Omental fat pad (tissue), 4 donors: ENCODE results near the gene L3MBTL4. TPM values are rescaled to one million over a fixed set of nuclear protein-coding genes. Genes with fewer than 3 reads are reported as not detected.
A peak's percentile ranks its signal among the peaks of the same experiment; 100 is the strongest.

Experiments used
- ATAC-seq: fragments of 150-250 bp; one replicate; pipeline ENCODE4 v1.9.1; 2016; ENCODE audit warnings: mild to moderate bottlenecking, moderate library complexity; ENCODE audit not compliant: low FRiP score
- DNase-seq: peaks from one replicate; pipeline ENCODE4 v3.0.0-alpha.2; 2019; ENCODE audit warnings: low spot score
- total RNA-seq, 4 donors: library from RNA; depleted of rRNA; stranded (reverse); fragments of >200 nt; gene quantifications; one replicate each; pipeline ENCODE4 v1.1.0, GENCODE V29; 2016
- TF ChIP-seq, protein P1 (sequence below), 3 donors: fragments of 450-650 bp; IDR thresholded peaks; one replicate each; pipeline ENCODE4 v1.5.1; 2016 to 2017; ENCODE audit warnings: antibody characterized with exemption in 3 of 3, mild to moderate bottlenecking in 3 of 3, moderate library complexity in 2 of 3

L3MBTL4 gene
- 10 to 100 TPM in 1 of 4 donors, 1 to 10 TPM in 3; 7.2 to 14.8 (median 8.3) TPM for total RNA-seq

DNA sequence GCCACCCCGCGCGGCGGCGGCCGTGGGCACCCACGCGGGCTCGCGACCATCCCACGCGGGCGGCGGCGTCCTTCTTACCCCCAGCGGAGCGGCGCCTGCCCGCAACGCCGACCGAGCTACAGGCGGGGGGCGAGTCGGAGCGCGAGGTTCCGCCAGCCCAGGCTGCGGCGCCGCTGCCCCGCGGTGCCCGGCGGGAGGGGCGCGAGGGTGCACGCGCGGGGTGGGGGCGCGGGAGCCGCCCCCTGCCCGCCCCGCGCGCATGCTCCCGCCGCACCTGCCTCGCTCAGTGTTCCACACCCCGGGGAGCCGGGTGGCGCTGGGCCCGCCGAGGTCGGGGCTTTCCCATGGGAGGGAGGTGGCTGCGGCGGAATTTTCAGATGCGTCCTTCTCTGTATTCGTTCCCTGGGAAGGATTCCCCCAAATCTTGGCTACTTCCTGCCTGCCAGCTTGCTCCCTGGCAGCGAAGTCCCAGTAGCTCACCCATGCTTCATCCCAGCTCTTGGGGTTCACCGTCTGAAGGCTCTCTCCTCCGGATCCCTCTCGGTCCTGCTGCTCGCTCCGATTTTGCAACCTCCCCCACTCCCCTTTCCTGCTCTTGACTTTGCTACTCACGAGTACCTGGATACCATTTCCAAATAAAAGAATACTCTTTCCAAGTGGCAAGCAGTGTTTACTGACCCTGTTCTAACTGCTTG, at the start of gene L3MBTL4:
L3MBTL4 (minus strand) TSS at position 189 of the 695 bp plus-strand sequence. CDS start 103,286 bp downstream, outside the sequence.
- DNase-seq (peak; percentile 29), ATAC-seq (peak; percentile 88)
- TF ChIP-seq, protein P1, sequence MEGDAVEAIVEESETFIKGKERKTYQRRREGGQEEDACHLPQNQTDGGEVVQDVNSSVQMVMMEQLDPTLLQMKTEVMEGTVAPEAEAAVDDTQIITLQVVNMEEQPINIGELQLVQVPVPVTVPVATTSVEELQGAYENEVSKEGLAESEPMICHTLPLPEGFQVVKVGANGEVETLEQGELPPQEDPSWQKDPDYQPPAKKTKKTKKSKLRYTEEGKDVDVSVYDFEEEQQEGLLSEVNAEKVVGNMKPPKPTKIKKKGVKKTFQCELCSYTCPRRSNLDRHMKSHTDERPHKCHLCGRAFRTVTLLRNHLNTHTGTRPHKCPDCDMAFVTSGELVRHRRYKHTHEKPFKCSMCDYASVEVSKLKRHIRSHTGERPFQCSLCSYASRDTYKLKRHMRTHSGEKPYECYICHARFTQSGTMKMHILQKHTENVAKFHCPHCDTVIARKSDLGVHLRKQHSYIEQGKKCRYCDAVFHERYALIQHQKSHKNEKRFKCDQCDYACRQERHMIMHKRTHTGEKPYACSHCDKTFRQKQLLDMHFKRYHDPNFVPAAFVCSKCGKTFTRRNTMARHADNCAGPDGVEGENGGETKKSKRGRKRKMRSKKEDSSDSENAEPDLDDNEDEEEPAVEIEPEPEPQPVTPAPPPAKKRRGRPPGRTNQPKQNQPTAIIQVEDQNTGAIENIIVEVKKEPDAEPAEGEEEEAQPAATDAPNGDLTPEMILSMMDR (IDR thresholded peaks at IDR 0.05), result no peak

DNA sequence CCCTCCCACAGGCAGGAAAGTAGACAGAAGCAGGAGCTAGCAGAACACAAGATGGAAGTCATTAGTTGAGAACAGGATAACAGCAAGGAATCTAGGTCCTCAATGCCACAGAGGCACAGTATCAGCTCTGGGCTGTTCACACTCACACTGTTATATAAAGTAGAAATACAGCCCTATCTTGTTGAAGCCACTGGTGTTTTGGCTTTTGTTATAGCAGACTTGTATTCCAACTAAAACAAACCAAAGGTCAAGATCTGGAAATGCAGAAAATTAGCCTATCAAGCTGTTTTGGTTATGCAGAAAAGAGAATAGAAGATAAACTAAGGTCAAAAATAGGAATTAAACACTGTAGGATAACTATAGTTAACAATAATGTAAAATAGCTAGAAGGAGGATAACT, 37.5 kb upstream of the L3MBTL4 start:
- TF ChIP-seq, protein P1 (IDR thresholded peaks at IDR 0.05), result no peak
- DNase-seq (no peak), ATAC-seq (no peak)

- TF ChIP-seq, protein P1 (IDR thresholded peaks at IDR 0.05), result no peak
- DNase-seq, result no peak
- ATAC-seq, result no peak
Observed at GRCh38 chr18:6449213-6449612, 34.5 kb upstream of the L3MBTL4 start.

DNA sequence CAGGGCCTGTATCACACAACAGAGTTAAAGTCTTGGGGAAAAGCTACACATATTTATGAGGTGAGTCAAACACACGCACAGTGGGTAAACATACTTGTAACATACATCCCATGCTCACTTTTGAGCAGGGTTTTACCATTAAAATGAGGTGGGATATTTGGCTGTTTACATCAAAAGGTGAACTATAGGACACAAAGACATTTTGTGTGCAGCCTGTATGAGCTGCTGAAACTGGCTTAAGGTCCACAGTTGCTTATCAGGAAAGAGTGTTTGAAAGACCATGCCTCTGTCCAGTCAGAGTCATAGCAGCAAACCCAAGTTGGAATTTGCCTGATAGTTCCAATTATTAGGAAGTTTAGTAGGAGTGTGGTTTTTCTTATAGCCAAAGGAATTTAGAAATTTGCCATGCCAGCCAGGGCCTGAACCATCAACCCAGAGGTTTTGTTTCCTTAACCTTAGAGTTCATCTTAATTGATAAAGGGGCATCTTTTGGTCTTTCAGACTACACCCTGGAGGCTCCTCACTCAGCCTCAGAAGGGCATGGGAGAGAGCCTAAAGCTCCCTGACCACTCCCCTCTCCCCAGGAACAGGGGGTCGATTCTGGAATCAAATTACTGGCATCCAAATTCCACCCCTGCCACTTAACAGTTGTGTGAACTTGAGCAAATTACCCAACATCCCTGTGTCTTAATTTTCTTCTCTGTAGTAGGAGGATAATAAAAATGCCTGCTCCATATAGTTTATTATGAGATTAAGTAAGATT, 29.9 kb upstream of the L3MBTL4 start:
- TF ChIP-seq, protein P1 (IDR thresholded peaks at IDR 0.05), result no peak
- no peak for ATAC-seq

GRCh38 chr18:6441200-6441599, 26.5 kb upstream of the L3MBTL4 start:
- ATAC-seq (no peak), DNase-seq (no peak)
- TF ChIP-seq, protein P1 (IDR thresholded peaks at IDR 0.05), result no peak

More for the DNA sequence above, 29.9 kb upstream of the L3MBTL4 start:
- no peak for DNase-seq

DNA sequence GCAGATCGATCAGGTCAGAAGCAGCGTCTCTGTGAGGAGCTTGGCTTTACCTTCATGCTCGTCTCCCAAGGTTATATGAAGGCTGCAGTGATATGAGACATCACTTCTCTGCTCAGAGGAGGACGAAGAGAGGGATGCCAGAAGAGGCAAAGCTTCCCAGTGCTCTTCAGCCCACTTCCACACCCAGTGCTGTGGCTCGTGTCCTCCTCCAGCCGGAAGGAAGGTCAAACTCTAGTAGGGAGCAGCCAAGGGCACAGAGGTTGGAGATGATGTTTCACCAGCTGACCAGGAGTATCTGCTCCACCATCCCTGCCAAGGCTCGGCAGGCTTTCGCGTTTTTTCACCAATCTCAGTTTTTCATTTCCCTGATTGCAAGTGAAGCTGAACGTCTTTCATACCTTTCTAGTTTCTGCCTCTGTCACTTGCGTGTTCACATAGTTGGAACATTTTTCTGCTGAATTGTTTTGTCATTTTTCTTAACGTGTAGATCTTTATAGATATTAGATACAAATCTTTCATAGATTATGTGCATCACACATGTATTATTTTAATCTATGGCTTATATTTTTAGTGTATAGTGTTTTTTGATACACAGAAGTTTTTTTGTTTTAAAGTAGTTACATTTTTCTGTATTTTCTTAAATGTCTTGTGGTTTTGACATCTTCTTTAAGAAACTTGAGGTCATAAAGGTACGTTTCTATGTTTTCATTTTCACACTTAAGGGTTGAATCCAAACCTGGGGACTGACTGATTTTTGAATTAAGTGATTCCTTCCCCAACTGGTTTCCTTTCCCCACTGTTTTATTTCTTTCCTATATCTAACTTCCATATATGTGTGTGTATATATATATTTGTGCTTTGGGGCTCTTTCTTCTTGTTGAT, 23.5 kb upstream of the L3MBTL4 start:
- ATAC-seq (no peak), DNase-seq (no peak)
- TF ChIP-seq, protein P1 (IDR thresholded peaks at IDR 0.05), result no peak
